NCI-H2227 (cell line): ENCODE data around the gene ASTN2.

ENCODE experiments used
- DNase-seq: peaks from one replicate; lab custom pipeline; 2025; ENCODE audit not compliant: unreplicated experiment; lab: John Stamatoyannopoulos, UW

Gene ASTN2

GRCh38 chr9:116549786-116550660, 864.8 kb downstream of the ASTN2 start:
- no peak for DNase-seq

GRCh38 chr9:116549061-116549664, 865.7 kb downstream of the ASTN2 start:
- no peak for DNase-seq

- DNase-seq, result no peak
Observed at GRCh38 chr9:116547729-116548426, 867.0 kb downstream of the ASTN2 start.

- no peak for DNase-seq
Observed at GRCh38 chr9:116546711-116547581, 867.9 kb downstream of the ASTN2 start.

- DNase-seq, result no peak
Observed at GRCh38 chr9:116544896-116545295, 870.0 kb downstream of the ASTN2 start.

- no peak for DNase-seq
Observed at GRCh38 chr9:116543731-116544400, 871.0 kb downstream of the ASTN2 start.

GRCh38 chr9:116541402-116541801, 873.5 kb downstream of the ASTN2 start:
- DNase-seq, result no peak

GRCh38 chr9:116539549-116539948, 875.3 kb downstream of the ASTN2 start:
- no peak for DNase-seq

- DNase-seq, result no peak
Observed at GRCh38 chr9:116525611-116526010, 889.2 kb downstream of the ASTN2 start.

GRCh38 chr9:116524778-116525470, 889.9 kb downstream of the ASTN2 start:
- DNase-seq, result no peak

- DNase-seq, result no peak
Observed at GRCh38 chr9:116520218-116520617, 894.6 kb downstream of the ASTN2 start.

- DNase-seq, result no peak
Observed at GRCh38 chr9:116516456-116516855, 898.4 kb downstream of the ASTN2 start.

- no peak for DNase-seq
Observed at GRCh38 chr9:116515541-116515940, 899.3 kb downstream of the ASTN2 start.

- DNase-seq, result no peak
Observed at GRCh38 chr9:116506685-116507084, 908.2 kb downstream of the ASTN2 start.

- DNase-seq, result no peak
Observed at GRCh38 chr9:116504893-116505480, 909.9 kb downstream of the ASTN2 start.

GRCh38 chr9:116504081-116504480, 910.8 kb downstream of the ASTN2 start:
- no peak for DNase-seq

GRCh38 chr9:116502746-116503145, 912.1 kb downstream of the ASTN2 start:
- DNase-seq, result no peak

- DNase-seq, result no peak
Observed at GRCh38 chr9:116501871-116502270, 913.0 kb downstream of the ASTN2 start.
